ENCODE results near the gene DPYD. TPM values are rescaled to one million over a fixed set of nuclear protein-coding genes. Genes with fewer than 3 reads are reported as not detected.

The DPYD gene
- total and polyA plus RNA-seq, 12 donors: 4.1 to 22.0 (median 7.0) TPM

GRCh38 chr1:97787231-97787630, 133.6 kb downstream of the DPYD start:
- Histone ChIP-seq H3K4me3 (no peak overlapping the region), H3K27ac (no peak overlapping the region), H3K27me3 (no peaks in the 10 kb centered on the region), H3K36me3 (no peaks in the 10 kb centered on the region), H3K9me3 (no peaks in the 10 kb centered on the region), H3K4me1 (peaks cover 0 to 21% (median 5%) of the 10 kb centered on the region in 9 donors)
- no peak for TF ChIP-seq CTCF (IDR thresholded peaks at IDR 0.05)
- DNase-seq (no peak), ATAC-seq (no peak)
- intact Hi-C loops (cut with DNase I): no loop called here
- WGBS, 2 donors: 58 to 61% methylated on average over 2 of the region's 2 CpGs

- Histone ChIP-seq H3K4me1 (peaks cover 0 to 15% (median 0%) of the 10 kb centered on the region in 9 donors), H3K4me3 (no peak overlapping the region), H3K27me3 (no peaks in the 10 kb centered on the region), H3K9me3 (no peaks in the 10 kb centered on the region), H3K36me3 (no peaks in the 10 kb centered on the region), H3K27ac (no peak overlapping the region)
- intact Hi-C loops (cut with DNase I): no loop called here
- DNase-seq (no peak), ATAC-seq (no peak)
- TF ChIP-seq CTCF (IDR thresholded peaks at IDR 0.05): no peak
Measured at GRCh38 chr1:97784661-97785060, 136.2 kb downstream of the DPYD start.

GRCh38 chr1:97783751-97784150, 137.1 kb downstream of the DPYD start:
- Histone ChIP-seq H3K27me3 (no peaks in the 10 kb centered on the region), H3K4me3 (no peak overlapping the region), H3K9me3 (no peaks in the 10 kb centered on the region), H3K27ac (no peak overlapping the region), H3K4me1 (peaks cover 0 to 13% (median 0%) of the 10 kb centered on the region in 9 donors), H3K36me3 (no peaks in the 10 kb centered on the region)
- ATAC-seq (no peak), DNase-seq (no peak)
- 92 to 97% methylated on average over 2 of the region's 2 CpGs for WGBS, 2 donors
- intact Hi-C loops (cut with DNase I): no loop called here
- TF ChIP-seq CTCF (IDR thresholded peaks at IDR 0.05): no peak

- no peak for DNase-seq
- TF ChIP-seq CTCF (IDR thresholded peaks at IDR 0.05): no peak
- peaks cover 0 to 13% (median 0%) of the 10 kb centered on the region in 9 donors for H3K4me1 ChIP-seq
- H3K27ac ChIP-seq: no peak overlapping the region
- ATAC-seq: no peak
- no peak overlapping the region for H3K4me3 ChIP-seq
- H3K27me3 ChIP-seq: no peaks in the 10 kb centered on the region
- intact Hi-C loops (cut with DNase I): no loop called here
- no peaks in the 10 kb centered on the region for H3K9me3 ChIP-seq
- H3K36me3 ChIP-seq: peaks cover 0 to under 1% (median 0%) of the 10 kb centered on the region in 9 donors
- WGBS, 2 donors: 96 to 97% methylated on average over 4 of the region's 4 CpGs
Measured at GRCh38 chr1:97781762-97782337, 139.0 kb downstream of the DPYD start.

Measured in heart right ventricle (tissue), 16 donors.